SK-N-SH (cell line): Measurements from ENCODE around the gene CHEK1. TPM values are rescaled to one million over a fixed set of nuclear protein-coding genes. Genes with fewer than 3 reads are reported as not detected.

Experiments
- CTCF ChIA-PET: fragments of 300-600, 350-600 bp; formaldehyde crosslinking; extraction: SDS; loops from one replicate; lab custom pipeline; 2021; lab: Yijun Ruan, JAX
- POLR2A ChIA-PET: fragments of 350-600 bp; sonication (Branson Sonifier 250); formaldehyde crosslinking; extraction: SDS; loops from one replicate; lab custom pipeline; 2020; ENCODE audit warnings: antibody characterized with exemption, inconsistent platforms; lab: Yijun Ruan, JAX
- DNase-seq: peaks from one replicate; pipeline ENCODE4 v3.0.0; 2012
- H2AFZ ChIP-seq: fragments of 200-600 bp; sonication (generic); 2 replicates; pipeline ENCODE4 v1.8.1; 2016; ENCODE audit warnings: antibody characterized with exemption, mild to moderate bottlenecking, low read depth
- H3F3A ChIP-seq: fragments of 200-600 bp; sonication (generic); replicated peaks from 2 replicates; pipeline ENCODE3; 2016; ENCODE audit warnings: antibody characterized with exemption, mild to moderate bottlenecking; ENCODE audit not compliant: insufficient read depth
- H3K27ac ChIP-seq, 2 experiments: fragments of 200-500 bp in 1 of 2; fragments of 200-600 bp in 1 of 2; sonication (Bioruptor generic) in 1 of 2; sonication (generic), shearing (Covaris generic) in 1 of 2; 2 replicates each; pipeline versions ENCODE4 v1.5.1 to v1.6.1; 2014 to 2016; ENCODE audit warnings: low read depth in 2 of 2, inconsistent platforms in 1 of 2, low read length in 1 of 2, mild to moderate bottlenecking in 1 of 2, mixed read lengths in 1 of 2
- H3K27me3 ChIP-seq: fragments of 200-600 bp; sonication (generic), shearing (Covaris generic); 2 replicates; pipeline ENCODE4 v1.6.1; 2016; ENCODE audit warnings: mixed run types; ENCODE audit not compliant: insufficient read depth
- H3K36me3 ChIP-seq, 2 experiments: fragments of 200-500 bp in 1 of 2; fragments of 200-600 bp in 1 of 2; sonication (Bioruptor generic) in 1 of 2; sonication (generic) in 1 of 2; replicated peaks in 1 of 2; 2 replicates each; pipeline versions ENCODE3 to v1.5.1; 2014 to 2016; ENCODE audit warnings: low read length in 1 of 2, mild to moderate bottlenecking in 1 of 2; ENCODE audit not compliant: insufficient read depth in 2 of 2, control insufficient read depth in 1 of 2
- H3K4me1 ChIP-seq, 2 experiments: fragments of 200-500 bp in 1 of 2; fragments of 200-600 bp in 1 of 2; sonication (Bioruptor generic) in 1 of 2; sonication (generic), shearing (Covaris generic) in 1 of 2; 2 replicates each; pipeline versions ENCODE4 v1.5.1 to v1.6.1; 2014 to 2016; ENCODE audit warnings: low read depth in 1 of 2, low read length in 1 of 2, mixed run types in 1 of 2; ENCODE audit not compliant: insufficient read depth in 2 of 2, control insufficient read depth in 1 of 2
- H3K4me2 ChIP-seq: fragments of 200-600 bp; sonication (generic), shearing (Covaris generic); 2 replicates; pipeline ENCODE4 v1.6.1; 2017; ENCODE audit warnings: mixed run types
- H3K4me3 ChIP-seq, 2 experiments: fragments of 200-500 bp in 1 of 2; fragments of 200-600 bp in 1 of 2; sonication (Bioruptor generic) in 1 of 2; sonication (generic), shearing (Covaris generic) in 1 of 2; 2 replicates each; pipeline versions ENCODE4 v1.5.1 to v1.8.1; 2014 to 2016; ENCODE audit warnings: low read depth in 2 of 2, inconsistent platforms in 1 of 2, low read length in 1 of 2, mild to moderate bottlenecking in 1 of 2, mixed read lengths in 1 of 2, moderate library complexity in 1 of 2
- H3K79me2 ChIP-seq: fragments of 200-600 bp; sonication (generic); 2 replicates; pipeline ENCODE4 v1.8.1; 2017; ENCODE audit warnings: mild to moderate bottlenecking; ENCODE audit not compliant: insufficient read depth
- H3K9ac ChIP-seq: fragments of 200-600 bp; sonication (generic); 2 replicates; pipeline ENCODE4 v1.6.1; 2017; ENCODE audit warnings: mixed run types
- H3K9me2 ChIP-seq: fragments of 200-600 bp; sonication (generic); 2 replicates; pipeline ENCODE4 v1.6.1; 2017; ENCODE audit warnings: mixed run types
- H3K9me3 ChIP-seq: fragments of 200-600 bp; sonication (generic); 2 replicates; pipeline ENCODE4 v1.6.1; 2017; ENCODE audit warnings: mixed run types, mild to moderate bottlenecking, moderate library complexity
- H4K20me1 ChIP-seq: fragments of 200-600 bp; sonication (generic); 2 replicates; pipeline ENCODE4 v1.6.1; 2017; ENCODE audit warnings: mild to moderate bottlenecking, mixed run types; ENCODE audit not compliant: insufficient read depth
- CTCF ChIP-seq: fragments of 200-600 bp; sonication (generic); IDR thresholded peaks from 2 replicates; pipeline ENCODE4 v1.6.1; 2017; ENCODE audit warnings: antibody characterized with exemption, mild to moderate bottlenecking, moderate library complexity
- EP300 ChIP-seq, 2 experiments: IDR thresholded peaks; 2 replicates each; pipeline versions ENCODE4 v1.4.0 to v1.6.1; 2012; ENCODE audit warnings: borderline replicate concordance in 1 of 2, low read depth in 1 of 2, low read length in 1 of 2
- EZH2phosphoT487 ChIP-seq: fragments of 200-600 bp; sonication (generic); IDR thresholded peaks from 2 replicates; pipeline ENCODE4 v1.6.1; 2017; ENCODE audit warnings: low read depth, mixed run types, mild to moderate bottlenecking, antibody characterized with exemption, moderate library complexity, borderline replicate concordance
- FOXJ3 ChIP-seq: sonication (generic); formaldehyde crosslinking; IDR thresholded peaks from 2 replicates; pipeline ENCODE4 v1.5.1; 2020; ENCODE audit warnings: mild to moderate bottlenecking, missing genetic modification reagents
- FOXM1 ChIP-seq: IDR thresholded peaks from 2 replicates; pipeline ENCODE4 v1.4.0; 2012; ENCODE audit warnings: low read depth, mild to moderate bottlenecking
- GATA2 ChIP-seq: sonication (generic); formaldehyde crosslinking; IDR thresholded peaks from 2 replicates; pipeline ENCODE4 v1.5.0; 2020; ENCODE audit warnings: mild to moderate bottlenecking, missing genetic modification reagents
- IRF3 ChIP-seq: fragments of 150-350 bp; IDR thresholded peaks from 2 replicates; pipeline ENCODE4 v1.6.1; 2016; ENCODE audit warnings: mild to moderate bottlenecking, low read depth, low read length
- MEF2A ChIP-seq: IDR thresholded peaks from 2 replicates; pipeline ENCODE4 v1.4.0; 2012; ENCODE audit warnings: low read depth, borderline replicate concordance
- NFIC ChIP-seq: IDR thresholded peaks from 2 replicates; pipeline ENCODE4 v1.4.0; 2012; ENCODE audit warnings: borderline replicate concordance
- NRF1 ChIP-seq: IDR thresholded peaks from 2 replicates; pipeline ENCODE4 v1.6.1; 2012; ENCODE audit warnings: low read depth, mild to moderate bottlenecking, low read length
- POLR2AphosphoS5 ChIP-seq: IDR thresholded peaks from 2 replicates; pipeline ENCODE4 v1.6.1; 2012; ENCODE audit warnings: low read depth, low read length
- RCOR1 ChIP-seq: fragments of 150-350 bp; IDR thresholded peaks from 2 replicates; pipeline ENCODE4 v1.6.1; 2017; ENCODE audit warnings: antibody characterized with exemption, low read length
- RFX5 ChIP-seq: IDR thresholded peaks from 2 replicates; pipeline ENCODE4 v1.6.1; 2012; ENCODE audit warnings: mild to moderate bottlenecking, improper control_type of control experiment, low read length
- RXRA ChIP-seq: IDR thresholded peaks from 2 replicates; pipeline ENCODE4 v1.4.0; 2012; ENCODE audit warnings: low read depth, mild to moderate bottlenecking, borderline replicate concordance
- SMC3 ChIP-seq: IDR thresholded peaks from 2 replicates; pipeline ENCODE4 v1.6.1; 2012; ENCODE audit warnings: low read depth, low read length, improper control_type of control experiment
- TEAD4 ChIP-seq: IDR thresholded peaks from 2 replicates; pipeline ENCODE4 v1.4.0; 2012; ENCODE audit warnings: mild to moderate bottlenecking, borderline replicate concordance; ENCODE audit not compliant: insufficient read depth
- WGBS: methylation state at CpG from one replicate; pipeline ENCODE4 v1.1.6; 2017; ENCODE audit warnings: low lambda C conversion rate; 5-methylcytosine and 5-hydroxymethylcytosine counted together
- polyA plus RNA-seq, 3 experiments: library from polyadenylated mRNA; depleted of rRNA; stranded (reverse); fragments of >200 nt; gene quantifications; 2 replicates each; pipeline ENCODE4 v1.2.3, GENCODE V29; 2012
- TF ChIP-seq, protein P1 (sequence below): IDR thresholded peaks from 2 replicates; pipeline ENCODE4 v1.4.0; 2012; ENCODE audit warnings: low read depth, borderline replicate concordance
- TF ChIP-seq, protein P2 (sequence below): IDR thresholded peaks from 2 replicates; pipeline ENCODE4 v1.6.1; 2012; ENCODE audit warnings: mild to moderate bottlenecking, low read depth, low read length, moderate library complexity
- TF ChIP-seq, protein P3 (sequence below): fragments of 150-350 bp; IDR thresholded peaks from 2 replicates; pipeline ENCODE4 v1.6.1; 2017; ENCODE audit warnings: antibody characterized with exemption, low read length, low read depth, borderline replicate concordance

The CHEK1 gene
- polyA plus RNA-seq, 1 of the 3 experiments (the other 2 are of a cell fraction), result 12.1 TPM

- H3K4me2 ChIP-seq, result no peak overlapping the region
- no peak overlapping the region for H3K4me3 ChIP-seq
- no peaks in the 10 kb centered on the region for H3K36me3 ChIP-seq
- CTCF ChIA-PET, result no interaction called here
- no peak overlapping the region for H3K9ac ChIP-seq
- DNase-seq, result no peak
- H3K79me2 ChIP-seq, result no peaks in the 10 kb centered on the region
- POLR2A ChIA-PET, result no interaction called here
- no peaks in the 10 kb centered on the region for H3K9me2 ChIP-seq
- H2AFZ ChIP-seq, result no peak overlapping the region
- TF ChIP-seq TEAD4, result no peak
- no peak for TF ChIP-seq GATA2 (CRISPR knock-in tag)
- no peak for TF ChIP-seq POLR2AphosphoS5
- TF ChIP-seq NRF1, result no peak
- no peak for TF ChIP-seq EZH2phosphoT487
- TF ChIP-seq, all 33 proteins: peak for 0
- Histone ChIP-seq H4K20me1 (no peaks in the 10 kb centered on the region), H3K27ac (no peak overlapping the region), H3K4me1 (no peaks in the 10 kb centered on the region), H3K27me3 (no peaks in the 10 kb centered on the region), H3F3A (no peaks in the 10 kb centered on the region), H3K9me3 (no peaks in the 10 kb centered on the region)
- WGBS, result 100% methylated on average over 1 of the region's 3 CpGs
These were observed 63.7 kb downstream of the CHEK1 start for GRCh38 chr11:125688632-125689031.

- ChIA-PET POLR2A (no interaction called here), CTCF (interaction anchor here (1.9 kb wide), 1 partner anchor 14 kb away, joined by 7 read pairs; no protein-coding TSS in a partner anchor)
- no peak overlapping the region for H3K27ac ChIP-seq
- no peaks in the 10 kb centered on the region for H3K27me3 ChIP-seq
- WGBS, result 61% methylated on average over 6 of the region's 6 CpGs
- H3K4me1 ChIP-seq, result no peaks in the 10 kb centered on the region
- no peak overlapping the region for H3K4me3 ChIP-seq
- no peak overlapping the region for H3K4me2 ChIP-seq
- no peaks in the 10 kb centered on the region for H3K9me3 ChIP-seq
- H3K36me3 ChIP-seq, result no peaks in the 10 kb centered on the region
- no peak overlapping the region for H3K9ac ChIP-seq
- H3K79me2 ChIP-seq, result no peaks in the 10 kb centered on the region
- DNase-seq, result no peak
- no peaks in the 10 kb centered on the region for H3F3A ChIP-seq
- no peaks in the 10 kb centered on the region for H3K9me2 ChIP-seq
- H2AFZ ChIP-seq, result no peak overlapping the region
- no peaks in the 10 kb centered on the region for H4K20me1 ChIP-seq
- no peak for TF ChIP-seq IRF3
- no peak for TF ChIP-seq RCOR1
- TF ChIP-seq, protein P1, sequence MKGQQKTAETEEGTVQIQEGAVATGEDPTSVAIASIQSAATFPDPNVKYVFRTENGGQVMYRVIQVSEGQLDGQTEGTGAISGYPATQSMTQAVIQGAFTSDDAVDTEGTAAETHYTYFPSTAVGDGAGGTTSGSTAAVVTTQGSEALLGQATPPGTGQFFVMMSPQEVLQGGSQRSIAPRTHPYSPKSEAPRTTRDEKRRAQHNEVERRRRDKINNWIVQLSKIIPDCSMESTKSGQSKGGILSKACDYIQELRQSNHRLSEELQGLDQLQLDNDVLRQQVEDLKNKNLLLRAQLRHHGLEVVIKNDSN, result no peak
- TF ChIP-seq RFX5, result no peak
- no peak for TF ChIP-seq EP300 (IDR thresholded peaks at IDR 0.05; ENCODE audit: borderline replicate concordance in 1 of 2, low read depth in 1 of 2, low read length in 1 of 2)
- no peak for TF ChIP-seq FOXM1
- no peak for TF ChIP-seq SMC3
- no peak for TF ChIP-seq POLR2AphosphoS5
- TF ChIP-seq MEF2A, result no peak
- no peak for TF ChIP-seq FOXJ3 (CRISPR knock-in tag)
- TF ChIP-seq, protein P2, sequence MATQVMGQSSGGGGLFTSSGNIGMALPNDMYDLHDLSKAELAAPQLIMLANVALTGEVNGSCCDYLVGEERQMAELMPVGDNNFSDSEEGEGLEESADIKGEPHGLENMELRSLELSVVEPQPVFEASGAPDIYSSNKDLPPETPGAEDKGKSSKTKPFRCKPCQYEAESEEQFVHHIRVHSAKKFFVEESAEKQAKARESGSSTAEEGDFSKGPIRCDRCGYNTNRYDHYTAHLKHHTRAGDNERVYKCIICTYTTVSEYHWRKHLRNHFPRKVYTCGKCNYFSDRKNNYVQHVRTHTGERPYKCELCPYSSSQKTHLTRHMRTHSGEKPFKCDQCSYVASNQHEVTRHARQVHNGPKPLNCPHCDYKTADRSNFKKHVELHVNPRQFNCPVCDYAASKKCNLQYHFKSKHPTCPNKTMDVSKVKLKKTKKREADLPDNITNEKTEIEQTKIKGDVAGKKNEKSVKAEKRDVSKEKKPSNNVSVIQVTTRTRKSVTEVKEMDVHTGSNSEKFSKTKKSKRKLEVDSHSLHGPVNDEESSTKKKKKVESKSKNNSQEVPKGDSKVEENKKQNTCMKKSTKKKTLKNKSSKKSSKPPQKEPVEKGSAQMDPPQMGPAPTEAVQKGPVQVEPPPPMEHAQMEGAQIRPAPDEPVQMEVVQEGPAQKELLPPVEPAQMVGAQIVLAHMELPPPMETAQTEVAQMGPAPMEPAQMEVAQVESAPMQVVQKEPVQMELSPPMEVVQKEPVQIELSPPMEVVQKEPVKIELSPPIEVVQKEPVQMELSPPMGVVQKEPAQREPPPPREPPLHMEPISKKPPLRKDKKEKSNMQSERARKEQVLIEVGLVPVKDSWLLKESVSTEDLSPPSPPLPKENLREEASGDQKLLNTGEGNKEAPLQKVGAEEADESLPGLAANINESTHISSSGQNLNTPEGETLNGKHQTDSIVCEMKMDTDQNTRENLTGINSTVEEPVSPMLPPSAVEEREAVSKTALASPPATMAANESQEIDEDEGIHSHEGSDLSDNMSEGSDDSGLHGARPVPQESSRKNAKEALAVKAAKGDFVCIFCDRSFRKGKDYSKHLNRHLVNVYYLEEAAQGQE, result no peak
- TF ChIP-seq, protein P3, sequence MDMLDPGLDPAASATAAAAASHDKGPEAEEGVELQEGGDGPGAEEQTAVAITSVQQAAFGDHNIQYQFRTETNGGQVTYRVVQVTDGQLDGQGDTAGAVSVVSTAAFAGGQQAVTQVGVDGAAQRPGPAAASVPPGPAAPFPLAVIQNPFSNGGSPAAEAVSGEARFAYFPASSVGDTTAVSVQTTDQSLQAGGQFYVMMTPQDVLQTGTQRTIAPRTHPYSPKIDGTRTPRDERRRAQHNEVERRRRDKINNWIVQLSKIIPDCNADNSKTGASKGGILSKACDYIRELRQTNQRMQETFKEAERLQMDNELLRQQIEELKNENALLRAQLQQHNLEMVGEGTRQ, result no peak
- TF ChIP-seq NFIC, result no peak
- TF ChIP-seq RXRA, result no peak
- TF ChIP-seq CTCF, result no peak
These were observed 64.4 kb downstream of the CHEK1 start for GRCh38 chr11:125689274-125689859.
